SIG-M5 (cell line): ENCODE results near the gene FBXO31.

ENCODE experiments used
- DNase-seq: peaks from one replicate; lab custom pipeline; 2025; lab: John Stamatoyannopoulos, UW

FBXO31 gene

DNA sequence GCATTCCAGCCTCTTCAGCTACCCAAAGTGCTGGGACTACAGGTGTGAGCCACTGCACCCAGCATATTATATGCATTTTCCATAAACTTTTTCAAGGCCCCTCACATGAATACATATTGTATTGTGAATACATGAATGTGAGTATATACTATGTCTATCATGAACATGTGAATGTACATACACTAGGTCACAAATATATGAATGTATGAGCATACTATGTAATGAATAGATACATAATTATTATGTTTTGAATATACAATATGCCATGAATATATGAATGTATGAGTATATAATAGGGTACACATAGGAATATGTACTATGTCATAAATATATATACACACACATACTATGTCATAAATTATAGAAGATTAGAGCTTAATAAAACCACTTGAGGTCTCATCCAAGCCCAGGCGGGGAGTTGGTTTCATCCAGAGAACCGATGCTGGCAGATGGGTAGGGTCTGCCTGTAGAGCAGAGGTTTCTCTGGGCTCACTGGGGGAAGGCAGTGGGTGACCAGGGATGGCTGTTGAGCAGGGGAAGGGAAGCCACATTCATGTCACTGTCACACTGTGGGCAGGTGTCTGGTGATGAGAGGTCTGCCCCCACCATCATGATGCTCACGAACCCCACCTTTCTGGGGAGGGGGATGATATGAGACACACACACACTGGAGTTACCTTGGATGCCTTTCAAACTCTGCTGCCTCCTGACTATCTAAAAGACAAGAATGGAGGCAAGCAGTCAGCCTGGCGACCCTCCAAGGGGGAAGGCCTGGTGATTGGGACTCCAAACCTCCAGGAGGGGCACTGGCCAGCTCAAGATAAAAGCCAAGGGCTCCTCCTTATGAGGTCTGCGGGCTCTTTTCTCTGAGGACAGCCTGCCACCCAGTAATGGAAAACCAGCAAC is 73.7 kb downstream of the FBXO31 start:
- no peak for DNase-seq

DNA sequence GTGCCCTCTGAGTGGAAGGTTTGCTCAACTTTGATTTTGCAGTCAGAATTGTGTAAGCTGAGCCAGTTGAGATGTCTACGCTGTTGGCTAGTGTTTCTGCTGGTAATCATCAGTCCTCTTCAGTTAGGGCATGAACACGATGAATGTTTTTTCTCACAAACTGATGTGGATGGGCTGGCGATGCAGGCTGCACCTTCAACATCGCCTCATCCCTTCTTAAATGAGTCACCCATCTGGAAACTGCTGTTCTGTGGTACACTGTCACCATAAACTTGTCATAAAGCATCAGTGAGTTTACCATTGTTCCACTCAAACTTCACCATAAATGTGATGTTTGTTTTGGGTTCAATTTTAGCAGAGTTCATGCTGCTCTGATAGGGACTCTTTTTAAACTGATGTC is 74.8 kb downstream of the FBXO31 start:
- DNase-seq, result no peak

DNA sequence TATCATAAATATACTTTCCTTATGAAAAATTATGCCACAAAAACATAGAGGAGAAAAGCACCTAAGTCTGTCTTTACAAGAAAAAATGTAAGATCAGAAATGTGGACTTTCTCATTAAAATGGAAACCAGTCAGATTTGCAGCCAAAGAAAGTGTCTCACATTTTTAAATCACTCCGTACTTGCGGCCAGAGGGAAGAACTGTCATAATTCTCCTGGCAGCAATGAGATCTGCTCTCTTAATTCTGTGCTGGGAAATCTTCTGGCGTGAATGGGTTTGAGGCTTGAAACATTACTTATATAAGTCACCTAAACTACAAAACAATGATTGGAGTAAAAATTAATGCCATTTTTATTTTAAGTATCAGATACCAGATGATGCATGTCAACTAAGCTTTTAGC is 77.1 kb downstream of the FBXO31 start:
- no peak for DNase-seq

DNA sequence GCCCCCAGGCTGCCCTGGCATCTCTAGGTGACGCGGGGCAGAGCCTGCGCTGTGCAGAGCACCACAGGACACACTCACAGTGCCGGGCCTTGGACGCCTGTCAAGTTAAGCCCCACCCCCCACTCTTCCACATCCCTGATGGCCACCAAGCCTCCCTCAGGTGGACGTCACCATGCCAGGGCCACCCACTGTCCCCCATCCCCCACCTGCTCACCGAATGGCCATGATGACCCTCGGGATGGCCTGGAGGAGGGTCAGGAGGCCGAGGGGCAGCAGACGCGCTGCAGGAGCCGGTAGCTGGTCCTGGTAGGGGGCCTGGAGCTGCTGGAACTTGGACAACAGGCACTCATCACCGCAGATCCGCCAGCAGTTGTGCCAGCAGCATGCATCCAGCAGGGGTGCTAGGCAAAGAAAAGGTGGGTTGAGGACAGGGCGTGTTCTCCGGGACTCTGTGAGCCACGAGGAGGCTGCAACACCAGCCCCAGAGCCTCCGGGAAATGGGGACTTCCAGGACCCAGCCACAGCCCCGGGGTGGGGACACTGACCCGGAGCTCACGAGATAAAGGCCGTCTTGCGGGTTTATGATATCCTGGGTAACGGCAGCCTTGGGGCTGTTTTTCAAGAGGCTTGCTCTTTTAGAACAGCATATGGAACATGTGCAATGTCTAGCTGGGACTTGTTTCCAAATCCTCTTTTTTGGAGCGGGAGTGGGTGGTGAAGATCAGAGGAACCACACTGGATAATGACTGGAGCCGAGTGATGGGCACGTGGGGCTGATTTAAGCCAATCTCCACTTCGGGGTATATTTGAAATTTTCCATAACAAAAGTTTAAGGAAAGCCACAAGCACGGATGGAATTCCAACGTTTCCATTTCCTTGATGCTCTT is 77.8 kb downstream of the FBXO31 start:
- no peak for DNase-seq

DNA sequence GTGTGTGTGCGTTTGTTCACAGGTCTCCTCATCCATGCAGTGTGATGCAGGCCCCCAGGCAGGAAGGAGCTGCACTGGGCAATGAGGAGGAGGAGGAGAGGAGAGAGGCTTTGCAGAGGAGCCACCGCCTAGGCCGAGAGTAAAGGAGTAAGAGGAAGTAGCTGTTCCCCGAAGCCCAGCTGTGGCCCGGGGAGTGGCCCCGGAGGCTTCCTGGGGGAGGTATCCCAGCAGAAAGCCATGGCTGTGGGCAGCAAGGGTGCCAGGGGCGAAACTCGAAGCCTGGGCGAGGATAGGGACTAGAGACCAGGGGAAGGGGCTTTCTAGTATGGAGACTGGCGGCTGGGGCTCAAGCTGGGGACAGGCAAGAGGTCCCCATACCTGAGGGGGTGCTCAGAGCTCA is 78.6 kb downstream of the FBXO31 start:
- no peak for DNase-seq

DNA sequence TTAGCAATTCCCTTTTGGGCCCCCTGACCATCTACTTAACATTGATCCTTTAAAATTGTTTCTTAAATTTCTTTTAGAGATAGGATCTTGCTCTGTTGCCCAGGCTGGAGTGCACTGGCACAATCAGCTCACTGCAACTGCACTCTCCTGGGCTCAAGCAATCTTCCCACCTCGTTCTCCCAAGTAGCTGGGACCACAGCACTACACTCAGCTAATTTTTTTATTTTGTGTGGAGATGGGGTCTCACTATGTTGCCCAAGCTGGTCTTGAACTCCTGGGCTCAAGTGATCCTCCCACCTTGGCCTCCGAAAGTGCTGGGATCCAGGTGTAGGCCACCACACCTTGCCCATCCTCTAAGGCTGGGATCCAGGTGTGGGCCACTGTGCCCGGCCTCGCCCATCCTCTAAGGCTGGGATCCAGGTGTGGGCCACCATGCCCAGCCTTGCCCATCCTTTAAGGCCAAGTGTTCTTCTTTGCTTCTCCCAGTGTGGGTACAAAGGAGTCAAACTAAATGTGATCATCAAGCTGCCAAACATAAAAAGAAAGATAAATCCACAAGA is 79.5 kb downstream of the FBXO31 start:
- no peak for DNase-seq

DNA sequence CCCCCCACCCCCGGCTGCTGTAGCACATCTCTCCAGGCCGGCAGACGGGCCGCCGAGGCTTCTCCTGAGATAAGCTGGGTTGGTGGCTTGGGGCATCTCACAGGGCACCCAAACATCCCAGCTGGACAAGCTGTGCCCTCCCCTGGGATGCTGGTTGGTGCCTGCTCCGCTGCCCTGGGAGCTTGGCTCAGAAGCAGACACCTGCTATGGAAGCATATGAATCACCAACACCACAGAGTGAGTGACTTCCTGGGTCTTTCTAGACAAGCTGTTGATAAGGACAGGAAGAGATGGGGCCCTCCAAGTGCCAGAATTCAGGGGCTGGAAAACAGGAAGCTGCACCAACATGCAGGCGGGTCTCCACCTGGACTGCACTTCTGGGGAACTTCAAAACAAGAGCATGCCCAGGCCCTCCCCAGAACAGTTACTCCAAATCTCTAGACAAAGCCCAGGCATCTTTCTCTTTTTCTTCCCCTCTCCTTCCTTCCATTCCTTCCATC is 80.1 kb downstream of the FBXO31 start:
- no peak for DNase-seq

DNA sequence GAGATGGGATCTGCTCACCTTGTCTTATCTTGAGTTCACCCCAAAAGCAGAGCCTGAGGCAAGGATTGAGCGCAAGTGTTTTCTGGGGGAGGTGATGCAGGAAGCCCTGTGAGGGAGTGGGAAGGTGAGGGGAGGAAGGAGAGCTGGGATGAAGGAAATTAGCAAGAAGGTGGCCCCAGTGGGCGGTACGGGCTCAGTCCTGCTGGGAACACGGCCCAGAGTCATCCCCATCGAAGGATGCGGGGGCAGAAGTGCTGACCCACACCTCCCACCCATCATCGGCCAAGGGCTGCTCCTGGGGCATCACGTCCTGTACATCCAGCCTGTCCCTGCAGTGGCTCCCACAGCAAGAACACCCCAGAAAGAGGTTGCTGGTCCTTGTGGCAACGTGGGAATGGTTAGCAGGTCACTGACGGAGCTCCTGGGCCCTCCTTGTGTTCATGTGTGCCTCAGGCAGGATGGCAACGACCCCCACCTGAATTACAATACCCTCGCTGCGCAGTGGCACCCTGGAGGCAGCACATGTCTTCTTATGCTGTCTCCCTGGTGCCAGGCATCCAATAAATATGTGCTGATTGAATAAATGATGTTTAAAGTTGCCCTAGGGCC is 84.6 kb downstream of the FBXO31 start:
- DNase-seq, result no peak

DNA sequence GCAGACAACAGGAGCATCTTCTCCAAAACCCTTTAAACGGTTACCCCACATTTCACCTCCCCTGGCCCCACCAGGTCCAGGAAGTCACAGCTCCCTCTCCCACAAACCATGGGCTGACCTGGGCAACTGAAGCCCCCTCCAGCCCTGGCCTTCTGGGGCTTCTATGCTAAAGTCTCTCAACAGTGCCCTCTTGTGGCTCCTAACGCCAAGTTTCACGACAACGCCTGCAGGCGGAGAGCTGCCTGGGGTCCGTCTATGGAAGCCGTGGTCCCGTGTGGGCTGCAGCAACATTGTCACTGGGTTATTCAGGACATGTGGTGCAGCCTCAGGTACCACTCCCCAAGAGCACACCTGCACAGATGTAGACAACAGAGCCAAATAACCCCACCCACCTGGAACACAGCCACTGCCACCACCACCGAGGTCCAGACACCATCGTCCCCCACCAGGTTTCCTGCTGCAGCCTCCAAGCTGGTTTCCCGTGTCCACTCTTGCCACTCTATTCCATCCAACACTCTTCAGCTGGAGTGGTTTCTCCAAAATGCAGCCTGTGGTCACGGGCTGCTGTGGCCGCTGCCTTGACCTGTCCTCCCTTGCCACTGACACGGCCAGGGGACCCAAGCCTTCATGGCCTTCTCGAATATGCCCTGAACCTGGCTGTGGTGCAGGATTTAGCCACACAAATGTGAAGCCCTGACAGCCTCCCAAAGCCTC is 85.5 kb downstream of the FBXO31 start:
- no peak for DNase-seq

DNA sequence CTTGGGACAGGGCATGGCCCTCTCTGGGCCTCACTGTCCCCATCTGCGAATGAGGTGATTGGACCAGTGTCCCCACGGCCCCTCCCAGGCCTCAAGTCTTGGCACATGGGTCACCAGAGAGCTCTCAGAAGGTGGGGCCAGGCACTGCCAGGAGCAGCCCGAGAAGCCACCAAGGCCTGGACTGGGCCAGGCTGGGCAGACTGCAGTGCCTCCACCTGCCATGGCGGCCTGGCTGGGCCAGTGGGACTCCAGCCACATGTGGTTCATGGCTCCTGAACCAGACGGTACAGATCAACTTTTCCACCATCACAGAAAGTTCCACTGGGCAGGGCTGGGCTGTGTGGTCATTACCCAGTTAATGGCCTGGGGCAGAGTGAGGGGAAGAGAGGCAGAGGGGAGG is 86.2 kb downstream of the FBXO31 start:
- no peak for DNase-seq

DNA sequence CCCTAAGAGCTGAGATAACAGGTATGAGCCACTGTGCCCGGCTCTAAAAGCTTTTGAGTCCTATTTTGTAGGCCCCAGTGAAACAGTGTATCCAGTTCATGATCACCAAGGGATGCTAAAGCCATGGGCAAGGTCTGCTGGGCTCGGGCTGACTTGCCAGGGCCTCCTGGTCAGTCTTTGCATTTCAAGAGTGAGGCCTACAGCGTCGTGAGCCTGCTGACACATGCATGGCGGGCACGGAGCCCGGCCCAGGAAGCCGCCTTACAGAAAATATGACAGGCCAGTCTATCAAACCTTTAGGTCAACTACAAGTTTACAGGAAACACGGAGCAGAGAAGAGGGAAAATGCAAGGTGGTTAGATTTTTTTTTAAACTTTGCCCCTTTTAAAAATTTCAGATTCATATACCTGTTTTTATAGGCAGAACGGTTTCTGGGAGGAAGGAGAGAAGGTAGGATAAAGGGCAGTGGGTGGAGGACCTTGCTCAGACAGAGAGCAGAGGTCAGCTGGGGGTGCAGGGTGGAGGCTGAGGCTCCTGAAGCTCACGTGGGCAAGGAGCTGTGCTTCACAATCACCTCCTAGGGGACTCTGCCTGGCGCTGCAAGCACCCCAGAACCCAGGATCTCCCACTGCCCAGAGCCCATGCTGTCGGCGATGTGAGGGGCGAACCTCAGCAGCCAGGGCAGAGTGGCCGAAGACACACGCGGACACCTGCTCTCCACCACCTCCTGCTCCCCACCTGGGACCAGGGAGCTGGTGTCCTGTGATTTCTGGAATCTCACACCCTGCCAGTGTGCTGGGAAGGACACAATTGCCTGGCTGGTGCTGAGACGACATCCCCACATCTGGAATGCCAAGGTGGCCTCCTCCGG is 87.7 kb downstream of the FBXO31 start:
- no peak for DNase-seq

DNA sequence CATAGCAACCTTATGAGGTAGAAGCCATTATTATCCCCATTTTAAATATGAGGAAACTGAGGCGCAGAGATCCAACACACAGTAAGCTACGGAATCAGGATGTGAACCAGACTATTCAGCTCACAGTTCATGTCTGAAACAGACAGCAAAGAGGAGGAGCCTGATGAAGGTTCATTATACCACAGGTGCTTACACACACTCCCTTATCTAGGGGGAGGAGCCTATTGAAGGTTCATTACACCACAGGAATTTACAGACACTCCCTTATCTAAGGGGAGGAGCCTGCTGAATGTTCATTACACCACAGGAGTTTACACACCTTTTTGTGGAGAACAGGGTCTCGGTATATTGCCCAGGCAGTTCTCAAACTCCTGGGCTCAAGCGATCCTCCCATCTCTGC is 88.3 kb downstream of the FBXO31 start:
- DNase-seq, result no peak

DNA sequence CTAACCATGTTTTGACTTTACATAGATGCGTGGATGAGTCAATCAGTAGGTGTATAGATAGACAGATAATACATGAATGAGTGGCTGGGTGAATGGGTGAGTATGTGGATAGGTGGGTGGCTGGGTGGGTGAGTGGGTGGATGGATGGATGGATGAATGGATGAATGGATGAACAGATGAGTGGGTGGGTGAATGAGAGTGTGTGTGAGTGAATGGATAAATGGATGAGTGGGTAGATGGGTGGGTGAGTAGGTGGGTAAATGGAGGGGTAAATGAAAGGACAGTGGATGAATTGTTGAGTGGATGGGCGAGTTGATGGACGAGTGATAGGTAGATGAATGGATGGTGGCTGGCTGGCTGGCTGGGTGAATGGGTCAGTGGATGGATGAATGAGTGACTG is 89.6 kb downstream of the FBXO31 start:
- no peak for DNase-seq

DNA sequence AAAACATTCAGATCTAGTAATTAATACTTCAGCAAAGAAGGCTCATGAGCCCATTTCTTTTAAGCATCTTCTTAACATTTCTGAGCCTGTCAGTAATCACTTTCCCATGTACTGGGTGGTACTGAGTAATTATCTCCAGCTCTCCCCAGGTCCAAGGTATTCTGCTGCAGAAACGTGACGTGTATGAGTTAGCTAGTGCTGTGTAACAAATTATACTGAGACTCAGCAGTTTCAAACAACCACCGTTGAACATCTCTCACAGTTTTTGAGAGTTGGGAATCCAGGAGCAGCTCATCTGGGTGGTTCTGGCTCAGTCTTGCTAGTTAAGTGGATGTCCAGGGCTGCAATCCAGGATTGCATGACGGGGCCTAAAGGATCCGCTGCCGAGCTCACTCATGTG is 91.6 kb downstream of the FBXO31 start:
- no peak for DNase-seq

DNA sequence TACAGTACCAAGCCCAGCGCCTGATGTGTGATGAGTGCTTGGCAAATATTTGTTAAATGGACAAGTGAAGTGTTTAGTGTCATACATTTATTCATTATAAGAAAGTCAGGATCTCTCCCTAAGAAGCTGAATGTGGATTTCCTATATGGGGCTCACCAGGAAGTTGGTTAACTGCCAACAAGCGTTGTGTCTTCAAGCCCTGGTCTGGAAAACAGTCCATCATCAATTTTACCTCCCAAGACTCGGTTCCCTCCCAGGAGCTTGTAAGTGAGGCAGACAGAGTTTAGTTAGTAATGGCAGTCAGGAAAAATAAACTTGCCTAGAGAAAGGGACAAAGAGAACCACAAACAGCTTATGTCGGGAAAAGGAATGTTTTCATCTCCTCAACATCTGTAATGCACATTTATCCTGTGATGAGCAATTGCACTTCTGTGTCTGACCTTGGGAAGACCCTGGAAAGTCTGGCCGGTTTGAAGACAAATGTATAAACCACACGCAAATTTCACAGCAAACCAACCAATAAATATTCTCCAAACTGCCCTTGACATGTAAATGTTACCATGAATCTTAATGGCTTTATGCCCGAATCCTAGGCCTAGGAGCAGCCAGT is 94.7 kb downstream of the FBXO31 start:
- DNase-seq, result no peak

DNA sequence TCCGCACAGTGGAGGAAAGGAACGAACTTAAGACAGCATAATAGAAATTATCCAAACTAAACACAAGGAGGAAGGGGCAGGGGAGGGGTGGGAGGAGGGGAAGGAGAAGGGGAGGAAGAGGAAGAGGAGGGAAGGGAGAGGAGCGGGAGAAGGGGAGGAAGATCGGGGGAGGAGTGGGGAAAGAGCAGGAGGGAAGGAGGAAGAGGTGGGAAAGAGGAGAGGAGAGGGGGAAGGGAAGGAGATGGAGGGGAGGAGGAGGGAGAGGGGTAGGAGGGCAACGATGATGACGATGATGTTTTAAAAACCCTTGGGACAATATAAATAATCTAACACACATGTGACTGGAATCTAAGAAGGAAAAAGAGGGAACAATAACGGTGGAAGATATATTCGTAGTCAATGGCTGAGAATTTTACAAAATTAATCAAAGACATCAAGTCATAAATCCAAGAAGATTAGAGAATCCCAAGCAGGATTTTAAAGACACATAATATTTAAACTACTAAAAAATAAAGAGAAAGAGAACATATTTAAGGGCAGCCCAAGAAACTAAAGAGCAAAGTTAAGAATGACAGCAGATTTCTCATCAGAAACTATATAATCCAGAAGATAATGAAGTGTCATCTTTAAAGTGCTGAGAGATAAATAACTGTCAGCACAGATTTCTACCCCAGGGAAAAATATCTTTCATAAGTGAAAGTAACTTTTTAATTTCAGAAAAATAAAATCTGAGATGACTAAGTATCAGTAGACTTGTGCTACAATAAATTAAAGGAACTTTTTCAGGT is 96.5 kb downstream of the FBXO31 start:
- DNase-seq, result no peak

DNA sequence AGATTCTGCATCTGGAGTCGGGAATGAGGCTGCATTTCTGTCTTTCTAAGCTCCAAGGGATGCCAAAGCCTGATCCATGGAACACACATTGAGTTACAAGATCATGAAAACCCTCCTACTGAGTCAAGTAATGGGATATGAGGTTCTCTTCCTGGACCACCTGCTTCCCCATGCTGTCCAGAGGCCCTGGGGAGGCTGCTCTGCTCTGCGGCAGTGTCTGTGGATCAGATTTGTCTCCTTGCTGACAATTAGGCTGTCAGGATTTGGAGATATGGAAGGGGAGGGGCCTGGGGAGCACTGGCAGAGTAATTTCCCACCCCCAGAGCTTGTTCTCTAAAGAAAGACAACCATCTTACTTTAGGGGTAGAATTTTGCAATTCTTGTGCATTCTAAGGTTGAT is 99.4 kb downstream of the FBXO31 start:
- no peak for DNase-seq

DNA sequence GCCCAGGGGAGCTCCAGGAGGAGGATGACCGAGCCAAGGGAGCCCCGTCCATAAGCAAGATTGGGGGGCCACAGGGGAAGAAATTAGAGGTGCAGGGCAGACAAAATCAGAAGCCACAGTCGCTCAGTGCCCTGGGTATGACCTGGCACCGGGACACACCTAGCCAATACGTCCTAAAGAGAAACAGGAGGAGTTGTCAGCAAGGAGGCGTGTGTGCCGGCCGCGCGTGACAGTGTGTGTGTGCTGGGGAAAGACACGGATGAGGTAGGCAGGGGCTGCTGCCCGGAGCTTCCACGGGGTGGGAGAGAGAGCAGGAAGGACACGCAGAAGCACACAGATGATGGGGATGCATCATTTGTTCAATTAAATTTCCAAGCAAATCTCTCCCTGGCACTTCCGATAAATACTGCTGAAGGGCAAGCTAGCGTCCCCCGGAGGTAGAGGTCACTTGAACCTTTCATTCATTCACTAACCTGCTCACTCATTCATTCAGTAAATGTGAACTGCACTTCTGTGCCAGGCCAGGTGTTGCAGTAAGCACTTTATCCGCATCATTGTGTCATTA is 104.4 kb downstream of the FBXO31 start:
- no peak for DNase-seq
